Transverse colon (tissue), 4 donors: ENCODE data around the gene HIVEP3. TPM values are rescaled to one million over a fixed set of nuclear protein-coding genes. Genes with fewer than 3 reads are reported as not detected.
A peak's percentile ranks its signal among the peaks of the same experiment; 100 is the strongest.

Experiments
- DNase-seq: peaks from one replicate; pipeline ENCODE4 v3.0.0-alpha.2; 2019
- H3K27ac ChIP-seq, 4 donors: fragments of 200-600 bp; sonication (generic); 2 replicates each; pipeline ENCODE4 v1.5.1; 2016 to 2018; ENCODE audit warnings: inconsistent platforms in 4 of 4
- H3K27me3 ChIP-seq: fragments of 200-600 bp; sonication (generic); 2 replicates; pipeline ENCODE4 v1.5.1; 2017; ENCODE audit warnings: inconsistent platforms
- H3K36me3 ChIP-seq, 4 donors: fragments of 200-600 bp; sonication (generic); 2 replicates each; pipeline ENCODE4 v1.5.1; 2017 to 2019; ENCODE audit warnings: inconsistent platforms in 4 of 4
- H3K4me1 ChIP-seq, 4 donors: fragments of 200-600 bp; sonication (generic); 2 replicates each; pipeline ENCODE4 v1.5.1; 2017 to 2020; ENCODE audit warnings: inconsistent platforms in 4 of 4
- H3K4me3 ChIP-seq, 4 donors: fragments of 200-600 bp; sonication (generic); 1 replicate in 1 of 4; 2 replicates in 3 of 4; pipeline versions ENCODE4 v1.5.1 to v1.6.1; 2017 to 2019; ENCODE audit warnings: inconsistent platforms in 4 of 4
- H3K9me3 ChIP-seq, 2 donors: fragments of 200-600 bp; sonication (generic); 2 replicates each; pipeline ENCODE4 v1.5.1; 2017 to 2019; ENCODE audit warnings: inconsistent platforms in 2 of 2
- CTCF ChIP-seq, 5 experiments: fragments of 200-600 bp in 3 of 5; fragments of 450-650 bp in 2 of 5; sonication (generic) in 3 of 5; IDR thresholded peaks; 1 replicate in 2 of 5; 2 replicates in 3 of 5; pipeline ENCODE4 v1.5.1; 2016 to 2017; ENCODE audit warnings: antibody characterized with exemption in 5 of 5, inconsistent platforms in 3 of 5, mild to moderate bottlenecking in 2 of 5, moderate library complexity in 1 of 5
- EP300 ChIP-seq: sonication (generic); formaldehyde crosslinking; IDR thresholded peaks from one replicate; pipeline ENCODE4 v1.6.1; 2017; ENCODE audit warnings: antibody characterized with exemption, low read depth
- POLR2A ChIP-seq: fragments of 450-650 bp; IDR thresholded peaks from one replicate; pipeline ENCODE4 v1.6.1; 2016; ENCODE audit warnings: antibody characterized with exemption, mild to moderate bottlenecking, moderate library complexity
- POLR2AphosphoS5 ChIP-seq, 3 donors: sonication (generic); formaldehyde crosslinking; IDR thresholded peaks; one replicate each; pipeline ENCODE4 v1.6.1; 2016; ENCODE audit warnings: antibody characterized with exemption in 3 of 3
- WGBS, 2 donors: methylation state at CpG; one replicate each; pipeline ENCODE4 v1.1.5; 2018; ENCODE audit warnings: low coverage in 1 of 2; 5-methylcytosine and 5-hydroxymethylcytosine counted together
- in situ Hi-C, 4 donors: fragments of 200-750 bp; cut with MboI; loops; one replicate each; pipeline versions ENCODE4 v1.15.0 to v1.15.1; 2017; ENCODE audit warnings: low sequenced_read_pairs in 3 of 4, low pct_ligation_motif_present in 1 of 4, low pct_unique_long_range_greater_than_20kb in 1 of 4
- intact Hi-C: fragments of 100-400 bp; cut with DNase I; formaldehyde crosslinking; loops from one replicate; pipeline ENCODE4 v1.15.1; 2023; ENCODE audit warnings: low total_unique reads
- total RNA-seq, 4 donors: library from RNA; depleted of rRNA; stranded (reverse); fragments of >200 nt; gene quantifications; one replicate each; pipeline ENCODE4 v1.1.0, GENCODE V29; 2016

Gene HIVEP3
- total RNA-seq, 4 donors from 2014 or later = 3.7 to 15.0 (median 5.2) TPM

DNA sequence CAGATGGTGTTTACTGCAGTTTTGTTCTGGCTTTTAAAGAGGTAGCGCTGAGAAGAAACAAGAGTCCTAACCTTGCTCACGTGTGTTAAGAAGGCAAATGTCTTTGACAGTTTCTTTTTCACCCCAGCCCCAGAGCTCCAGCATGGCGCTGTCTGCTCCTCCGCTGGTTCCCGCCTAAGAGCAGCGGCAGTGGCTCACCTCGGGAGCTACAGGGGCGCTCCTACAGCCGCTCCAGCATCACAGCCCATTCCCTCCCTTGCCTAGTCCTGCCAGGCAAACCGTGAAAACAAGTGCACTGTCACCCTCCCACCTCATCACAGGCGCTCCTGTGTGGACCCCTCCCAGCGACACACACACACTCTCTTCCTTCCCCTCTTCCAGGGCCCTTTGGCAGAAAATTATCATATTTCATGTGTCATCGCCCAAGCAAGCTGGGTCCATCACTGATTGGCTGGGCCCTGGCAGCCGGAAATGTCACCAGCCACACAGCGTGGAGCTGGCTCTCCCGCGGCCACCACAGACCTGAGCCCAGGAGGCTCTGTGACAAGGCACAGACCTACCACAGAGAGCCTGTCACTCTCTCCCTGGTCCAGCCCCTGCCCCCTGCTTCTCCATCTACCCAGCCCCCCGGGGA lies 1.2 kb upstream of the HIVEP3 start:
- Histone ChIP-seq H3K36me3 (no peaks in the 10 kb centered on the region), H3K4me1 (peaks cover 14 to 31% (median 24%) of the 10 kb centered on the region in 4 donors), H3K9me3 (no peaks in the 10 kb centered on the region), H3K27ac (peak overlapping the region in 2 of 4 donors; percentile 6 to 24), H3K27me3 (no peaks in the 10 kb centered on the region), H3K4me3 (peak overlapping the region in 1 of 4 donors; percentile 22)
- TF ChIP-seq CTCF (IDR thresholded peaks at IDR 0.05) = no peak
- TF ChIP-seq POLR2AphosphoS5 (IDR thresholded peaks at IDR 0.05) = peak in 1 of 3 donors; percentile 8
- 61% methylated on average over 4 to 18 of the region's 18 CpGs for WGBS, 2 donors
- DNase-seq = peak; percentile 57
- in situ Hi-C loops (no loop called here), intact Hi-C loops (no loop called here)

GRCh38 chr1:41919131-41919530 lies 409 bp upstream of the HIVEP3 start:
- H3K4me1 ChIP-seq = peaks cover 14 to 31% (median 24%) of the 10 kb centered on the region in 4 donors
- H3K27me3 ChIP-seq = no peaks in the 10 kb centered on the region
- 38 to 52% methylated on average over 6 to 9 of the region's 9 CpGs for WGBS, 2 donors
- no peaks in the 10 kb centered on the region for H3K9me3 ChIP-seq
- TF ChIP-seq POLR2A (no peak), POLR2AphosphoS5 (IDR thresholded peaks at IDR 0.05) (no peak), EP300 (no peak), CTCF (IDR thresholded peaks at IDR 0.05) (no peak)
- no peaks in the 10 kb centered on the region for H3K36me3 ChIP-seq
- H3K27ac ChIP-seq = peak overlapping the region in 1 of 4 donors; percentile 24
- in situ Hi-C loops (no loop called here), intact Hi-C loops (no loop called here)
- no peak for DNase-seq
- H3K4me3 ChIP-seq = no peak overlapping the region

DNA sequence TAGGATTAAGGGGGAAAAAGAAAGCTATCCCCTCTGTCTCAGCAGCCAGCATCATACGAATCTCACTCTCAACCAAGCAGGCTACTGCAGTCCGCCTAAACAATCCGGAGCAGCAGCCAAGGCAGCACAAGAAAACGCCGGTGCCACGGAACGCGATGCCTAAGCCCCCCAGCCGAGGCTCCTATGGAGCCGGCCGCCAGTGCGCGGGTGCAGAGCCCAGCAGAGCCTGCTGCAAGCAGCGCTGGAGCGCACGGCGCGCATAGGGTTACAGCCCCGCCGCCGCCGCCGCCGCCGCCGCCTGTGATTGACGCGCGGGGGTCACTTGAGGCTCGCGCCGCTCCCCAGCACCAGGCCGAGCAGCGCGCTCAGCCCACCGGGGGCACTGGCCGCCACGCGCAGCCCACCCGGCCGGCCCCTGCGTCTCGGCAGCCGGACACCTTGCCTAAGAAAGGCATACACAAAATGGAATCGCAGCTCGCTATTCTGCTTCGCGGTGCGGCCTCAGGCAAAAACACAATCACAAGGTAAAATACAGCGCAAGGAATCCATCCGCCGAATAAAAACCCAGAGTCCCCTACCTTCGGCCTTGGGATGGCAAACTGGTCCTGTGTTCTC lies 780 bp downstream of the HIVEP3 start:
- in situ Hi-C loops = no loop called here
- H3K4me3 ChIP-seq = peak overlapping the region; percentile 31 to 55 (median 48)
- WGBS, 2 donors = 0 to 2% methylated on average over 2 to 50 of the region's 53 CpGs
- no peaks in the 10 kb centered on the region for H3K27me3 ChIP-seq
- H3K9me3 ChIP-seq = no peaks in the 10 kb centered on the region
- intact Hi-C loops = no loop called here
- DNase-seq = peak; percentile 41
- H3K27ac ChIP-seq = peak overlapping the region; percentile 10 to 73 (median 38)
- TF ChIP-seq POLR2AphosphoS5 (IDR thresholded peaks at IDR 0.05) (no peak), CTCF (IDR thresholded peaks at IDR 0.05) (no peak), EP300 (no peak), POLR2A (no peak)
- peaks cover 14 to 31% (median 24%) of the 10 kb centered on the region in 4 donors for H3K4me1 ChIP-seq
- H3K36me3 ChIP-seq = no peaks in the 10 kb centered on the region

DNA sequence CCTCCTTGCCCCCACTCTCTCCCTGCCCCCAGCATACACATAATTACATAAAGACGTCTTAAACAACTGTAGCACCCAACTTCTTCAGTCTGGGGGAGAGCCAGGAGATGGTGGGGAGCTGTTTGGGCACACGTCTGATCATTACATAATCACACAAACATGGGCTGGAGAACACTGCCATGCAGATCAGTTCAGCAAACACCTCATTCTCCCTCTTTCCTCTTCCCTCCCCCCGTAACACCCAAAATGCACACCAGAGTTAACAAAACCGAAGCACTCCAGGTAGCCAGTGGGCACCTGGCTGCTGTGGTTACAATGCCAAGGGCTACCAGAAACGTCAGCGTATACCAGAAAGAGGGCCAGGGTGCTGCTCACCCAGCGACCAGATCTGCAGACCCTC lies 1.6 kb downstream of the HIVEP3 start:
- intact Hi-C loops (no loop called here), in situ Hi-C loops (no loop called here)
- H3K9me3 ChIP-seq = no peaks in the 10 kb centered on the region
- H3K27ac ChIP-seq = no peak overlapping the region
- no peaks in the 10 kb centered on the region for H3K27me3 ChIP-seq
- 71% methylated on average over 7 of the region's 7 CpGs; no CpG with 5 or more reads in 1 of the 2 donors for WGBS, 2 donors
- H3K36me3 ChIP-seq = no peaks in the 10 kb centered on the region
- TF ChIP-seq POLR2AphosphoS5 (IDR thresholded peaks at IDR 0.05) = no peak
- H3K4me3 ChIP-seq = peak overlapping the region in 1 of 4 donors; percentile 55
- peaks cover 14 to 31% (median 24%) of the 10 kb centered on the region in 4 donors for H3K4me1 ChIP-seq
- no peak for DNase-seq
